K562 (cell line): ENCODE data around the gene LGI4. TPM values are rescaled to one million over a fixed set of nuclear protein-coding genes. Genes with fewer than 3 reads are reported as not detected.
A peak's percentile ranks its signal among the peaks of the same experiment; 100 is the strongest.

Experiments used
- ERF ChIP-seq: fragments of 450-650 bp; formaldehyde crosslinking; IDR thresholded peaks from 2 replicates; pipeline ENCODE4 v1.4.0; 2020; ENCODE audit warnings: mild to moderate bottlenecking, mixed read lengths
- HLTF ChIP-seq: fragments of 450-650 bp; IDR thresholded peaks from 2 replicates; pipeline ENCODE4 v1.6.1; 2016
- KAT7 ChIP-seq: sonication (generic); formaldehyde crosslinking; IDR thresholded peaks from 2 replicates; pipeline ENCODE4 v1.8.0; 2022; ENCODE audit warnings: missing genetic modification reagents, mild to moderate bottlenecking, borderline replicate concordance
- NBN ChIP-seq: fragments of 450-650 bp; IDR thresholded peaks from 2 replicates; pipeline ENCODE4 v1.6.1; 2016; ENCODE audit warnings: low read depth, mild to moderate bottlenecking
- NCOR1 ChIP-seq: fragments of 450-650 bp; IDR thresholded peaks from 2 replicates; pipeline ENCODE4 v1.6.1; 2016; ENCODE audit warnings: mild to moderate bottlenecking, moderate library complexity
- PKNOX1 ChIP-seq: fragments of 450-650 bp; IDR thresholded peaks from 2 replicates; pipeline ENCODE4 v1.6.1; 2016
- POLR2AphosphoS5 ChIP-seq: IDR thresholded peaks from 2 replicates; pipeline ENCODE4 v1.6.1; 2011; ENCODE audit warnings: mild to moderate bottlenecking, low read depth, low read length, moderate library complexity; ENCODE audit not compliant: control insufficient read depth, insufficient read depth
- RB1 ChIP-seq: fragments of 450-650 bp; IDR thresholded peaks from 2 replicates; pipeline ENCODE4 v1.6.1; 2017; ENCODE audit warnings: low read depth, mild to moderate bottlenecking
- SNIP1 ChIP-seq: fragments of 450-650 bp; IDR thresholded peaks from 2 replicates; pipeline ENCODE4 v1.7.1; 2017; ENCODE audit warnings: low read depth, mild to moderate bottlenecking
- TAF1 ChIP-seq: IDR thresholded peaks from 2 replicates; pipeline ENCODE4 v1.6.1; 2011; ENCODE audit warnings: mild to moderate bottlenecking, low read length, moderate library complexity; ENCODE audit not compliant: insufficient read depth, control insufficient read depth, severe bottlenecking; ENCODE audit errors: extremely low read depth
- ZC3H8 ChIP-seq: fragments of 450-650 bp; IDR thresholded peaks from 2 replicates; pipeline ENCODE4 v1.6.1; 2017
- polyA plus RNA-seq, 8 experiments: library from polyadenylated mRNA; depleted of rRNA in 4 of 8; stranded (reverse) in 5 of 8; unstranded in 3 of 8; fragments of >200 nt; fragmentation: Nextera tagmentation in 2 of 8; fragmentation: Illumina TruSeq in 1 of 8; extraction: Ambion mirVana in 2 of 8; extraction: Trizol in 1 of 8; gene quantifications; 2 replicates each; pipeline versions ENCODE4 v1.2.1 to v1.2.3, GENCODE V29; 2011 to 2014; ENCODE audit warnings: inconsistent platforms in 1 of 8, missing spikeins in 1 of 8
- total RNA-seq, 7 experiments: library from RNA; depleted of rRNA in 6 of 7; stranded (reverse); fragments of >200 nt in 6 of 7; fragmentation: Illumina TruSeq in 2 of 7; extraction: Trizol in 2 of 7; gene quantifications; 2 replicates each; pipeline versions ENCODE4 v1.2.1 to v1.2.3, GENCODE V29; 2011 to 2021; ENCODE audit warnings: low replicate concordance in 1 of 7
- TF ChIP-seq, protein P1 (sequence below): fragments of 450-650 bp; IDR thresholded peaks from 2 replicates; pipeline ENCODE4 v1.6.1; 2017; ENCODE audit warnings: mild to moderate bottlenecking, moderate library complexity
- TF ChIP-seq, protein P2 (sequence below): sonication (generic); formaldehyde crosslinking; IDR thresholded peaks from 2 replicates; pipeline ENCODE4 v1.8.1; 2023; ENCODE audit warnings: missing genetic modification reagents, mild to moderate bottlenecking, borderline replicate concordance
- TF ChIP-seq, protein P3 (sequence below): fragments of 250-450 bp; sonication (Bioruptor Pico); IDR thresholded peaks from 2 replicates; pipeline ENCODE4 v1.5.0; 2021
- TF ChIP-seq, protein P4 (sequence below), 2 experiments: fragments of 450-650 bp; IDR thresholded peaks; 2 replicates each; pipeline ENCODE4 v1.6.1; 2016
- TF ChIP-seq, protein P5 (sequence below): sonication (generic); formaldehyde crosslinking; IDR thresholded peaks from 2 replicates; pipeline ENCODE4 v1.8.0; 2022; ENCODE audit warnings: missing genetic modification reagents, mild to moderate bottlenecking, borderline replicate concordance

Gene LGI4
- total and polyA plus RNA-seq, 9 of the 15 experiments (the other 6 are each of a cell fraction or from before 2014, with no cell fraction given), result 0.14 to 0.30 (median 0.24) TPM; not detected in 4

- TF ChIP-seq PKNOX1 (no peak), TAF1 (no peak), NBN (peak; percentile 37; the same call in 1 of the 2 replicates), NCOR1 (no peak), ZC3H8 (no peak), ERF (0 out of 2 replicates have a peak, but pooled peaks have one; percentile 13), HLTF (peak; percentile 82; the same call in 1 of the 2 replicates), KAT7 (CRISPR knock-in tag) (no peak), RB1 (peak; percentile 63; the same call in 1 of the 2 replicates), SNIP1 (no peak), POLR2AphosphoS5 (no peak)
- TF ChIP-seq, protein P1, sequence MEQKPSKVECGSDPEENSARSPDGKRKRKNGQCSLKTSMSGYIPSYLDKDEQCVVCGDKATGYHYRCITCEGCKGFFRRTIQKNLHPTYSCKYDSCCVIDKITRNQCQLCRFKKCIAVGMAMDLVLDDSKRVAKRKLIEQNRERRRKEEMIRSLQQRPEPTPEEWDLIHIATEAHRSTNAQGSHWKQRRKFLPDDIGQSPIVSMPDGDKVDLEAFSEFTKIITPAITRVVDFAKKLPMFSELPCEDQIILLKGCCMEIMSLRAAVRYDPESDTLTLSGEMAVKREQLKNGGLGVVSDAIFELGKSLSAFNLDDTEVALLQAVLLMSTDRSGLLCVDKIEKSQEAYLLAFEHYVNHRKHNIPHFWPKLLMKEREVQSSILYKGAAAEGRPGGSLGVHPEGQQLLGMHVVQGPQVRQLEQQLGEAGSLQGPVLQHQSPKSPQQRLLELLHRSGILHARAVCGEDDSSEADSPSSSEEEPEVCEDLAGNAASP, result no peak
- TF ChIP-seq, protein P2, sequence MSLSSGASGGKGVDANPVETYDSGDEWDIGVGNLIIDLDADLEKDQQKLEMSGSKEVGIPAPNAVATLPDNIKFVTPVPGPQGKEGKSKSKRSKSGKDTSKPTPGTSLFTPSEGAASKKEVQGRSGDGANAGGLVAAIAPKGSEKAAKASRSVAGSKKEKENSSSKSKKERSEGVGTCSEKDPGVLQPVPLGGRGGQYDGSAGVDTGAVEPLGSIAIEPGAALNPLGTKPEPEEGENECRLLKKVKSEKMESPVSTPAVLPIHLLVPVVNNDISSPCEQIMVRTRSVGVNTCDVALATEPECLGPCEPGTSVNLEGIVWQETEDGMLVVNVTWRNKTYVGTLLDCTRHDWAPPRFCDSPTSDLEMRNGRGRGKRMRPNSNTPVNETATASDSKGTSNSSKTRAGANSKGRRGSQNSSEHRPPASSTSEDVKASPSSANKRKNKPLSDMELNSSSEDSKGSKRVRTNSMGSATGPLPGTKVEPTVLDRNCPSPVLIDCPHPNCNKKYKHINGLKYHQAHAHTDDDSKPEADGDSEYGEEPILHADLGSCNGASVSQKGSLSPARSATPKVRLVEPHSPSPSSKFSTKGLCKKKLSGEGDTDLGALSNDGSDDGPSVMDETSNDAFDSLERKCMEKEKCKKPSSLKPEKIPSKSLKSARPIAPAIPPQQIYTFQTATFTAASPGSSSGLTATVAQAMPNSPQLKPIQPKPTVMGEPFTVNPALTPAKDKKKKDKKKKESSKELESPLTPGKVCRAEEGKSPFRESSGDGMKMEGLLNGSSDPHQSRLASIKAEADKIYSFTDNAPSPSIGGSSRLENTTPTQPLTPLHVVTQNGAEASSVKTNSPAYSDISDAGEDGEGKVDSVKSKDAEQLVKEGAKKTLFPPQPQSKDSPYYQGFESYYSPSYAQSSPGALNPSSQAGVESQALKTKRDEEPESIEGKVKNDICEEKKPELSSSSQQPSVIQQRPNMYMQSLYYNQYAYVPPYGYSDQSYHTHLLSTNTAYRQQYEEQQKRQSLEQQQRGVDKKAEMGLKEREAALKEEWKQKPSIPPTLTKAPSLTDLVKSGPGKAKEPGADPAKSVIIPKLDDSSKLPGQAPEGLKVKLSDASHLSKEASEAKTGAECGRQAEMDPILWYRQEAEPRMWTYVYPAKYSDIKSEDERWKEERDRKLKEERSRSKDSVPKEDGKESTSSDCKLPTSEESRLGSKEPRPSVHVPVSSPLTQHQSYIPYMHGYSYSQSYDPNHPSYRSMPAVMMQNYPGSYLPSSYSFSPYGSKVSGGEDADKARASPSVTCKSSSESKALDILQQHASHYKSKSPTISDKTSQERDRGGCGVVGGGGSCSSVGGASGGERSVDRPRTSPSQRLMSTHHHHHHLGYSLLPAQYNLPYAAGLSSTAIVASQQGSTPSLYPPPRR (CRISPR knock-in tag), result 0 out of 2 replicates have a peak, but pooled peaks have one; percentile 44
- TF ChIP-seq, protein P3, sequence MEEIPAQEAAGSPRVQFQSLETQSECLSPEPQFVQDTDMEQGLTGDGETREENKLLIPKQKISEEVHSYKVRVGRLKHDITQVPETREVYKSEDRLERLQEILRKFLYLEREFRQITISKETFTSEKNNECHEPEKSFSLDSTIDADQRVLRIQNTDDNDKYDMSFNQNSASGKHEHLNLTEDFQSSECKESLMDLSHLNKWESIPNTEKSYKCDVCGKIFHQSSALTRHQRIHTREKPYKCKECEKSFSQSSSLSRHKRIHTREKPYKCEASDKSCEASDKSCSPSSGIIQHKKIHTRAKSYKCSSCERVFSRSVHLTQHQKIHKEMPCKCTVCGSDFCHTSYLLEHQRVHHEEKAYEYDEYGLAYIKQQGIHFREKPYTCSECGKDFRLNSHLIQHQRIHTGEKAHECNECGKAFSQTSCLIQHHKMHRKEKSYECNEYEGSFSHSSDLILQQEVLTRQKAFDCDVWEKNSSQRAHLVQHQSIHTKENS (CRISPR knock-in tag), result no peak
- TF ChIP-seq, protein P4, sequence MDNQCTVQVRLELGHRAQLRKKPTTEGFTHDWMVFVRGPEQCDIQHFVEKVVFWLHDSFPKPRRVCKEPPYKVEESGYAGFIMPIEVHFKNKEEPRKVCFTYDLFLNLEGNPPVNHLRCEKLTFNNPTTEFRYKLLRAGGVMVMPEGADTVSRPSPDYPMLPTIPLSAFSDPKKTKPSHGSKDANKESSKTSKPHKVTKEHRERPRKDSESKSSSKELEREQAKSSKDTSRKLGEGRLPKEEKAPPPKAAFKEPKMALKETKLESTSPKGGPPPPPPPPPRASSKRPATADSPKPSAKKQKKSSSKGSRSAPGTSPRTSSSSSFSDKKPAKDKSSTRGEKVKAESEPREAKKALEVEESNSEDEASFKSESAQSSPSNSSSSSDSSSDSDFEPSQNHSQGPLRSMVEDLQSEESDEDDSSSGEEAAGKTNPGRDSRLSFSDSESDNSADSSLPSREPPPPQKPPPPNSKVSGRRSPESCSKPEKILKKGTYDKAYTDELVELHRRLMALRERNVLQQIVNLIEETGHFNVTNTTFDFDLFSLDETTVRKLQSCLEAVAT (IDR thresholded peaks at IDR 0.05), result peak in 1 of 2 experiments; percentile 50; a peak in 1 of 4 replicates
- TF ChIP-seq, protein P5, sequence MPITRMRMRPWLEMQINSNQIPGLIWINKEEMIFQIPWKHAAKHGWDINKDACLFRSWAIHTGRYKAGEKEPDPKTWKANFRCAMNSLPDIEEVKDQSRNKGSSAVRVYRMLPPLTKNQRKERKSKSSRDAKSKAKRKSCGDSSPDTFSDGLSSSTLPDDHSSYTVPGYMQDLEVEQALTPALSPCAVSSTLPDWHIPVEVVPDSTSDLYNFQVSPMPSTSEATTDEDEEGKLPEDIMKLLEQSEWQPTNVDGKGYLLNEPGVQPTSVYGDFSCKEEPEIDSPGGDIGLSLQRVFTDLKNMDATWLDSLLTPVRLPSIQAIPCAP (CRISPR knock-in tag), result no peak
These were observed 6.3 kb upstream of the LGI4 start (continued) for GRCh38 chr19:35140962-35141836.
